ENCODE results near the gene ZFAND3. TPM values are rescaled to one million over a fixed set of nuclear protein-coding genes. Genes with fewer than 3 reads are reported as not detected.

Gene ZFAND3
- total and polyA plus RNA-seq, 8 donors = 19.8 to 164 (median 37.3) TPM

DNA sequence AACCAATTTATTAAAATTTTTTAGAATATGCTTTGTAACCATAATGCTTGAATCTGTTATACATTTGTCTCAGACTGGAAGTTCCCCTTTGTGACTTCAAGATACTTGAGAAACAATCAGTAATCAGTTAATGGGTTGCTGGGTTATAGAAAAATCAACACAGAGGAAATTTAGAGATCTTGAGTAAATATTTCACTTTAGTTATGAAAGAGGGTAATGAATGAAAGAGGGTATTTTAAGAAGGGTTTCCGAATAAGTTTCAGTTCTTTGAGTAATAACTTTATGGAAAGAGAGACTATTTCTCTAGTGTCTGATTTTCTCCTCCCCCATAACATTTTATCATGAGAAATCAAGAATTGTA is 21.4 kb downstream of the ZFAND3 start:
- intact Hi-C loops (cut with DNase I; ENCODE audit: low total_unique reads) = no loop called here
- Histone ChIP-seq H3K27ac (no peak overlapping the region), H3K4me1 (peaks cover 15 to 78% (median 49%) of the 10 kb centered on the region in 4 donors), H3K4me3 (no peak overlapping the region), H3K9me3 (no peaks in the 10 kb centered on the region), H3K27me3 (no peaks in the 10 kb centered on the region), H3K36me3 (no peaks in the 10 kb centered on the region)
- DNase-seq = no peak
- TF ChIP-seq EP300 (IDR thresholded peaks at IDR 0.05) (no peak), POLR2A (IDR thresholded peaks at IDR 0.05) (no peak), POLR2AphosphoS5 (IDR thresholded peaks at IDR 0.05) (no peak)
- TF ChIP-seq, protein P1, sequence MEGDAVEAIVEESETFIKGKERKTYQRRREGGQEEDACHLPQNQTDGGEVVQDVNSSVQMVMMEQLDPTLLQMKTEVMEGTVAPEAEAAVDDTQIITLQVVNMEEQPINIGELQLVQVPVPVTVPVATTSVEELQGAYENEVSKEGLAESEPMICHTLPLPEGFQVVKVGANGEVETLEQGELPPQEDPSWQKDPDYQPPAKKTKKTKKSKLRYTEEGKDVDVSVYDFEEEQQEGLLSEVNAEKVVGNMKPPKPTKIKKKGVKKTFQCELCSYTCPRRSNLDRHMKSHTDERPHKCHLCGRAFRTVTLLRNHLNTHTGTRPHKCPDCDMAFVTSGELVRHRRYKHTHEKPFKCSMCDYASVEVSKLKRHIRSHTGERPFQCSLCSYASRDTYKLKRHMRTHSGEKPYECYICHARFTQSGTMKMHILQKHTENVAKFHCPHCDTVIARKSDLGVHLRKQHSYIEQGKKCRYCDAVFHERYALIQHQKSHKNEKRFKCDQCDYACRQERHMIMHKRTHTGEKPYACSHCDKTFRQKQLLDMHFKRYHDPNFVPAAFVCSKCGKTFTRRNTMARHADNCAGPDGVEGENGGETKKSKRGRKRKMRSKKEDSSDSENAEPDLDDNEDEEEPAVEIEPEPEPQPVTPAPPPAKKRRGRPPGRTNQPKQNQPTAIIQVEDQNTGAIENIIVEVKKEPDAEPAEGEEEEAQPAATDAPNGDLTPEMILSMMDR (IDR thresholded peaks at IDR 0.05) = no peak
- WGBS, 5 donors = 6 to 43% (median 25%) methylated on average over 1 of the region's 1 CpG

DNA sequence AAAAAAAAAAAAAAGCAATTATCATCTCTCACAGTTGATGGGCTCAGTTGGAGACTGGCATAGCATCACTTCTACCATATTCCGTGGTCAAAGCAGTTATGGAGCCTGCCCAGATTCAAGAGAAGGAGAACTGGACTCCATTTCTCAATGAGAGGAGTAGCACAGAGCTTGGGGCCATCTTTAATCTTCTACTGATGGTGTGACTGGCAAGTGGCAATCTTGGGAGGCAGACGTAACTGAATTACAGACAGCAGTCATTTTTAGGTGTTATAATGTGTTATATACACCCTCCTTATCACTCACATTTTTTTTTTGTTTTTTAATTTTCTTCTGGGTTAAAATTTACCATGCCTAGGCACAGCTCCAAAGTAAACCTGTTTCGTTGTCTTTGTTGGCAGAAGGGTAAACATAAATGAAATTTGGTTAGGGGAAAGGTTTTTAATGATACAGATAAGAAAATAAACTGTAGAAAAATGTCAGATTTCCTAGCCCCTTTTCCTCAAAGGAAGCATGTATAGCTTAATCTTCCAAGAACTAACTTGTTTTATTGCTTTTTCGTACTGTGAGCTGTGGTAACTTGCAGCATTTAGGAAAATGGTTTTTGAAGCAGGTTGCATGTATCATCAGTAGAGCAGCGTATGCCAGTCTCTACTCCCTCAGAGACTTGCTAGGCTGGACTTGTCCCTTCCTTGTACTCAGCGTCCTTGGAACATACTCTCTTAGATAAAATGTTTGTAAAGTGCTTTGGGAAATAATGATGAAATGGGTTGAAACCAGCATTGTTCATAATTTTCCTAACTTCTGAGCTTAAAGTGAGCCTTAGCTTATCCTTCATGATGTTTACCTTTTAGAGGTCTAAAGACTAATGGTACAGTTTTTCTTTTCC is 25.7 kb downstream of the ZFAND3 start:
- intact Hi-C loops (cut with DNase I; ENCODE audit: low total_unique reads) = no loop called here
- 37 to 54% (median 41%) methylated on average over 6 of the region's 6 CpGs for WGBS, 5 donors

DNA sequence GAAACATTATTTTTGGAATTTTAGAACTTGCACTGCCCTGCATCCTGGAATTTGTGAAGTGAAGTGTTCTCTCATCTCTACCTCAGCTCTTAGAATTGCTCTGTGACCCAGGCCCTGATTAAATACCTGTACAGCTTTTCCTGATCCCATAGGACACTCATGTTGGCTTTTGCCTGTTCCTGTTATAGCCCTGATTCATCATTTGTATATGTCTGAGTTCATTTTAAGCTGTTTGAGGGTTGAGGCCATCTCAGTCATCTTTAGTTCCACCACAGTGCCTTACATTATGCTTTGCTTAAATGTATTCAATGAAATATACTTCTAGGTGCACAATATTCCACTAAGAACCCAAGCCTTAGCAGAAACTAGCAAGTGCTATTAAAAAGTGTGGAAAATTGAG is 26.4 kb downstream of the ZFAND3 start:
- Histone ChIP-seq H3K36me3 (no peaks in the 10 kb centered on the region), H3K27ac (peak overlapping the region in 2 of 5 donors; percentile 28 to 33), H3K4me1 (peaks cover 18 to 100% (median 69%) of the 10 kb centered on the region in 4 donors), H3K9me3 (no peaks in the 10 kb centered on the region), H3K4me3 (no peak overlapping the region), H3K27me3 (no peaks in the 10 kb centered on the region)
- no peak for DNase-seq
- intact Hi-C loops (cut with DNase I; ENCODE audit: low total_unique reads) = no loop called here
- TF ChIP-seq, protein P1 (IDR thresholded peaks at IDR 0.05) = no peak
- TF ChIP-seq EP300 (IDR thresholded peaks at IDR 0.05) = no peak
- TF ChIP-seq POLR2A (IDR thresholded peaks at IDR 0.05) = no peak
- no peak for TF ChIP-seq POLR2AphosphoS5 (IDR thresholded peaks at IDR 0.05)

More for the DNA sequence above, 25.7 kb downstream of the ZFAND3 start:
- H3K27ac ChIP-seq = peak overlapping the region in 1 of 5 donors; percentile 28
- no peaks in the 10 kb centered on the region for H3K27me3 ChIP-seq
- no peaks in the 10 kb centered on the region for H3K36me3 ChIP-seq
- DNase-seq = no peak
- H3K4me1 ChIP-seq = peaks cover 23 to 100% (median 68%) of the 10 kb centered on the region in 4 donors
- no peaks in the 10 kb centered on the region for H3K9me3 ChIP-seq
- H3K4me3 ChIP-seq = no peak overlapping the region
- TF ChIP-seq POLR2A (IDR thresholded peaks at IDR 0.05) = no peak
- TF ChIP-seq EP300 (IDR thresholded peaks at IDR 0.05) = no peak
- TF ChIP-seq, protein P1 (IDR thresholded peaks at IDR 0.05) = no peak
- TF ChIP-seq POLR2AphosphoS5 (IDR thresholded peaks at IDR 0.05) = no peak

DNA sequence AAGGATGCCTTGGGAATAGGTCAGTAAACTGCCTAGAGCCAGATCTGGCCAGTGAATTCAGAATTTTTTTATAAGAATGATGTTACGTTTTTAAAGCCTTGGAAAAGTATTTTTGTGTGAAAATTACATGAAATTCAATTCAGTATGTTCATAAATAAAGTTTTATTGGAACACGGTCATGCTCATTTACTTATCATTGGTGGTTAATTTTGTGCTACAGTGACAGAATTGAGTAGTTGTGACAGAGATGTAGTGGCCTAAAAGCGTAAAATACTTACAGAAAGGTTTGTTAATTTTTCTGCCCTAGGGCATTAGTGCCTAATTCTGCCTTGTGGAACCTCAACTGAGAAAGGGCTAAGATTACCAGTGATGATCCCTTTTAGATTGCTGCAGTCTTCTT is 28.2 kb downstream of the ZFAND3 start:
- 92 to 97% (median 93%) methylated on average over 3 of the region's 3 CpGs for WGBS, 5 donors
- intact Hi-C loops (cut with DNase I; ENCODE audit: low total_unique reads) = no loop called here

More for the DNA sequence above, 28.2 kb downstream of the ZFAND3 start:
- Histone ChIP-seq H3K27ac (no peak overlapping the region), H3K27me3 (no peaks in the 10 kb centered on the region), H3K4me3 (no peak overlapping the region), H3K9me3 (no peaks in the 10 kb centered on the region), H3K4me1 (peaks cover 22 to 98% (median 70%) of the 10 kb centered on the region in 4 donors), H3K36me3 (no peaks in the 10 kb centered on the region)
- TF ChIP-seq POLR2AphosphoS5 (IDR thresholded peaks at IDR 0.05) (no peak), EP300 (IDR thresholded peaks at IDR 0.05) (no peak), POLR2A (IDR thresholded peaks at IDR 0.05) (no peak)
- TF ChIP-seq, protein P1 (IDR thresholded peaks at IDR 0.05) = no peak
- DNase-seq = no peak

Data from stomach (tissue), 9 donors.